RWPE1 (cell line): ENCODE data around the gene SSBP3.
A peak's percentile ranks its signal among the peaks of the same experiment; 100 is the strongest.

ENCODE experiments used
- CTCF ChIA-PET: fragments of 350-600 bp; sonication (Branson Sonifier 250); formaldehyde crosslinking; extraction: SDS; loops from one replicate; lab custom pipeline; 2021; lab: Yijun Ruan, JAX
- POLR2A ChIA-PET: fragments of 400-600 bp; formaldehyde crosslinking; extraction: SDS; loops from one replicate; lab custom pipeline; 2020; ENCODE audit warnings: antibody characterized with exemption; ENCODE audit not compliant: low non-redundant PET; lab: Yijun Ruan, JAX
- DNase-seq: peaks from one replicate; pipeline ENCODE4 v3.0.0; 2012; ENCODE audit warnings: low spot score
- H3K27ac ChIP-seq: fragments of 450-650 bp; 2 replicates; pipeline ENCODE4 v1.5.1; 2017
- TF ChIP-seq, protein P1 (sequence below): fragments of 450-650 bp; conservative IDR thresholded peaks from 2 replicates; pipeline ENCODE4 v1.5.1; 2017; ENCODE audit warnings: low read depth, mild to moderate bottlenecking

Gene SSBP3

DNA sequence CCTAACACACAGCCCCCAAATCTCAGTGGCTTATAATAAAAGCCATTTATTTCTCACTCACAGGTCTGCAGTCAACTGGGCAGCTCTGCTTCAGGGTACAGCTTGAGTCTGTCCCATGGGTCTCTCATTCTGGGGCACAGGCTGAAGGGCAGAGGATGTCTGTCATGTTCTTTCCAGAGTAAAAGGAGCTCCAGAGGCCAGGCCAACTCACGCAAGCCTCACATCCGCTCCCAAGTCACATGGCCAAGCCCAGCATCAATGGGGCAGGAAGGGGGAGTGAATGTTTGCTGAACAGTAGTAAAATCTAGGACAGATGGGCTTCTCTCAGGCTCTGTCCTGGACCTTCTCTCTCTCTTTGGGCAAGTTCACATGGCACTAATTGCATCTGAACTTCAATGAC lies 7.1 kb upstream of the SSBP3 start:
- DNase-seq, result no peak
- POLR2A ChIA-PET, result no interaction called here
- TF ChIP-seq, protein P1, sequence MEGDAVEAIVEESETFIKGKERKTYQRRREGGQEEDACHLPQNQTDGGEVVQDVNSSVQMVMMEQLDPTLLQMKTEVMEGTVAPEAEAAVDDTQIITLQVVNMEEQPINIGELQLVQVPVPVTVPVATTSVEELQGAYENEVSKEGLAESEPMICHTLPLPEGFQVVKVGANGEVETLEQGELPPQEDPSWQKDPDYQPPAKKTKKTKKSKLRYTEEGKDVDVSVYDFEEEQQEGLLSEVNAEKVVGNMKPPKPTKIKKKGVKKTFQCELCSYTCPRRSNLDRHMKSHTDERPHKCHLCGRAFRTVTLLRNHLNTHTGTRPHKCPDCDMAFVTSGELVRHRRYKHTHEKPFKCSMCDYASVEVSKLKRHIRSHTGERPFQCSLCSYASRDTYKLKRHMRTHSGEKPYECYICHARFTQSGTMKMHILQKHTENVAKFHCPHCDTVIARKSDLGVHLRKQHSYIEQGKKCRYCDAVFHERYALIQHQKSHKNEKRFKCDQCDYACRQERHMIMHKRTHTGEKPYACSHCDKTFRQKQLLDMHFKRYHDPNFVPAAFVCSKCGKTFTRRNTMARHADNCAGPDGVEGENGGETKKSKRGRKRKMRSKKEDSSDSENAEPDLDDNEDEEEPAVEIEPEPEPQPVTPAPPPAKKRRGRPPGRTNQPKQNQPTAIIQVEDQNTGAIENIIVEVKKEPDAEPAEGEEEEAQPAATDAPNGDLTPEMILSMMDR, result no peak
- CTCF ChIA-PET, result no interaction called here
- no peak overlapping the region; the same call in 1 of the 2 replicates for H3K27ac ChIP-seq

DNA sequence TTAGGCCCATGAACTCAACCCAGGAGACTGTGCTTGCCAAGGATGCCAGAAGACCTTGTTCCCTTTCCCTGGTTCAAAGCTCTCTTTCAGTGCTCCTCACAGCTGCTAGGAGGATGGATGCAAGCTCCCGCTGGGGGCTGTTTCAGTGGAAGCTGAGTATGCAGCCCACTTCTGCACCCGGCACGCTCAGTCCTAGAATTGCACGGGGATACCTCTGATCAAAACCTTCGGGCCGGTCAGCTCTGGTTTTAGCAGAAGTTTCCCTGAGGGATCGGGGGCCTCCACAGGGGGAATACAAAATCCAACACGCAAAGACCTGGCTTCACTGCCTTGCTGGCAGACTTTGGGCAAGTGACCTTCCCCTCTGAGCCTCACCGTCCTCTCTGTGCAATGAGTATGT lies 4.2 kb upstream of the SSBP3 start:
- ChIA-PET POLR2A (no interaction called here), CTCF (no interaction called here)
- no peak for DNase-seq
- no peak overlapping the region for H3K27ac ChIP-seq
- TF ChIP-seq, protein P1, result no peak

DNA sequence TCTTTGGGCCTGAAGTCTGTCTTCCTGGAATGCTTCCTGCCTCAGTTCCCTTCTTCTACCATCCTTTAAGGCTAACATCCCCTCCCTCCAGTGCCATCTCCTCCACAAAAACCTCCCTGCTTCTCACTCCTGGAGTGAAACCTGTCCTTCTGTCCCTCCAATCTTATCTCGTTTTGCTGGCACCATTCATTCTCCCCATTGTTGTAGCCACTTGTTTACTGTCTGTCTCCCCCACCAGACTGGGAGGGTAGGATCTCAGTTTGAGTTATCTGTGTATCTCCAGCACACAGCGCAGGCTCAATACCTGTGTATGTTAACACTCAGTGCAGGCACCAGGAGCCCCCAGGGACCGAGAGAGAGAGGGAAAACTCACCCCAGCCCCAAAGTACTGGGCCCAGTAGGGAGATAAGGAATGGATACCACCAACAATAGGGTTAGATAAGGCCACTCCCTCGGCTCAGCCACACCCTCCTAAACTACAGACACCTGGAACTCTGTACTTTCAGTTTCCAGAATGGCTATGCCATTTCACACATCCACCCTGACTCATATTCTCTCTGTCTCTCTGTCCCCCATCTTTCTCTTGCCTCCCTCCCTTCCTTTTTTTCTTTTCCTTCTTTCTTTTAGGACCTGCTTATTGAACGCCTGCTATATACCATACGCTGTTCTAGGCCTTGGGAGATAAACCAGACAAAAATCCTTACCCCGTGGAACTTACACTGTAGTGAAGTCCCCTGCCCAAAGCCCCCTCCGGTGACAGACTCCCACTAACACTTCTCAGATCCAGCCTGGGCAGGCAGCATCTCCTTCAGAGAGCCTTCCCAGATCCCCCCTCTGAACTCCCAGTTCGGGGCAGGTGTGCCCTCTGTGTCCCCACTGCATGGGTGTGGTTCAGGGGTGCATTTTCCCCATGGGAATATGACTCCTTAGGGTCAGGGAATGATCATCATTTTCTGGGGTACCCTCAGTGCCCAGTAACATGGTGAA lies 3.3 kb upstream of the SSBP3 start:
- CTCF ChIA-PET, result no interaction called here
- DNase-seq, result no peak

DNA sequence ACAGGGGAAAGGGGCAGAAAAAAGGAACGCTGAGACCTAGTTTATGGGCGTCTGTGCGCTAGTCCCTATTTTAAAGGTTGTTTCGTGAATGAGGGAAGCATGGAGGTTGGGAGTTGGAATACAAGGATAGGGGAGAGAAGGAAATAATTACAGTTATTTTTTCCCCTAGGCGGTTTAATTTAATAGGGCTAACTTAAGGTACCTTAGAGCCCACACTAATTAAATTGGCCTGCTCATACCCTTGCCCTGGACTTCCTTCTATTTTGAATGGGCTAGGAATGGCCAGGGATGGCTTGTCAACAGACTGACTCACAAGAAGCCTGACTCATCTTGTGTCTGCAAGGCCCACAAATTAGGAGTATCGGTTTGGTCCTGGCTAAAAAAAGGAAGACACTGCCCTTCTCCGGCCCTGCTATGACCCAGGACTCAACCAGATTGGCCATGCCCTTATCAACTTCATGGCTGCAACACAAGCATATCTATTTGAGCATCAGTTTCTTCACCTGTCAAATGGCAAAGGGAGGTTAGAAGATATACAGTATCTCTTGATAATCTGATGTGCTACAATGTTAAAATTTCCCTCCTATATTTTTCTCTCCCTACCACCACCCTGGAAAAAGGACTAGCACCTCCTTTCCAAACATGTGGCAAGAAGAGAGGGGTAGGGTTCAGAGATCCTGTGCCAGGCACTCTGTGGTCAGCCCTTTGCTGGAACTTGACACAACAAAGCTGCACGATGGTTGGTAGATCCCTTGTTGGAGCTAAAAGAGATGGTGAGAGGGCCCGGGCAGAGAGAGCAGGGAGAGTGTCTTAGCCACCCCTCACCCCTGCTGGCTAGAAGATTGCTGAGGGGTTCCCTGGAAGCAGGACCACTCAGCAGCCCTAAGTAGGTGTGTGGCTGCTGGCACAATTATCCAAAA lies 2.2 kb upstream of the SSBP3 start:
- peak overlapping the region; percentile 96 for H3K27ac ChIP-seq
- ChIA-PET POLR2A (no interaction called here), CTCF (interaction anchor here (0.8 to 2.1 kb wide), 2 partner anchors 81 to 286 kb away, joined by 3 to 18 read pairs; no protein-coding TSS in a partner anchor)
- TF ChIP-seq, protein P1, result no peak
- peak; percentile 83 for DNase-seq

More for the DNA sequence above, 3.3 kb upstream of the SSBP3 start:
- TF ChIP-seq, protein P1, result no peak
- H3K27ac ChIP-seq, result peak overlapping the region; percentile 96
- POLR2A ChIA-PET, result no interaction called here

DNA sequence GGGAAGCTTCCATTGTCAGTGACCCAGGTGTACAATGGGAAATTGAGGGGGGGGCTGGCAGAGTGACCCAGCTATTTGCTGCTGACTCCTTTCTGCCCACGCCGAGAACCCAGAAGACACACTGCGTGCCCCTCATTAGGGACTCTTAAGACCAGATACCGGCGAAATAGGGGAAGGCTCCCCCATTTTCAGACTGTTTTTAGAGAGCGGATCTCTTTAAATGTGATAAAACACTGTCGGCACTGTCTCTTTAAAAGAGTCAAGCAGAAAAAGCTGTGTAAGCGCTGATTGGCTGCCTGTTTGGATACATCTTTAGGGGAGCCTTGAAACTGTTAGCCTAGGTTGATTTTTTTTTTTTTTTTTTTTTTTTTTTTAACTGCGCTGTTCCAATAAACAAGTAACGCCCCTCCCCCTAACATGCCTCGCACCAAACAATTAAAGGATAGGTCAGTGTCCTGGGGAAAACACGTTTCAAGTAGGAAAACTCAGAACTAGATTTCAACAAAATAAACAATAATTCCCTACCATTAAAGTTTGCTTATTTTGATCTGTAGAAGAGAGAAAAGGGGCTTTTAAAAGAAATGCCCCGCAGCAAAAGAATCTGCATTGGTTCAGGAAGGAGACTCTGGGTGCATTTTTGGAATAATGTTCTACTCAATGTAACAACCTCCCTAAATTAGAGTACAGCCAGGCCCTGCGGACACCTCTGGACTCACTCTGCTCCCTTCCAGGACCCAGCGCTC lies 1.4 kb upstream of the SSBP3 start:
- CTCF ChIA-PET, result interaction anchor here (0.6 to 2.1 kb wide), 4 partner anchors 82 to 402 kb away, joined by 3 to 18 read pairs (median 5); no protein-coding TSS in a partner anchor
- peak; percentile 92 for DNase-seq

More for the DNA sequence above, 1.4 kb upstream of the SSBP3 start:
- TF ChIP-seq, protein P1, result no peak
- H3K27ac ChIP-seq, result peak overlapping the region; percentile 96
- POLR2A ChIA-PET, result no interaction called here
